Measurements from ENCODE around the gene CBLN2.

Gene CBLN2

DNA sequence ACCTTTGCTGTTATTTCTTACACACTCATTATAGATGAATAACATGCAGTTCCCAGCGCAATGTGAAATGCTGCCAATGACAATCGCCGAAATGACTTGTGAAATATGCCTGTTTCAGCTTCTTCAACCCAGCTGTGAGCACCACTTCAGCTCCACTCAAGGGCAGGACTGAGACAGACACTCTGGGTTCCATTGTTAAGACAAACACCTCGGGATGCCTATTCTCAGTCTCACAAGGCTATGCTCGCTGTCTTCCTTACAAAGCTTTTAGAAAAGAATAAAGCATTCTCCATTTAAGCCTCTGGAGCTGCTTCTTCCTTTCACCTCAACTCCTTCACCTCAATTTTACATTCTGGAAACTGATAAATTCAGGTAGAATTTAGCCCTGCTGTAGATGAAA is 4.2 kb downstream of the CBLN2 start:
- no peak overlapping the region for H3K4me3 ChIP-seq (ENCODE audit: low read depth, low read length, poor library complexity, severe bottlenecking)
- no peaks in the 10 kb centered on the region for H3K4me1 ChIP-seq (ENCODE audit: insufficient read depth, low read length, severe bottlenecking)
- no peak for TF ChIP-seq CTCF (IDR thresholded peaks at IDR 0.05; ENCODE audit: low read length)
- TF ChIP-seq EZH2 (IDR thresholded peaks at IDR 0.05; ENCODE audit: borderline replicate concordance, low read length), result no peak
- H3K9ac ChIP-seq (ENCODE audit: low read length), result no peak overlapping the region
- no peaks in the 10 kb centered on the region for H3K27me3 ChIP-seq (ENCODE audit: insufficient read depth, low read length)
- no peaks in the 10 kb centered on the region for H4K20me1 ChIP-seq (ENCODE audit: insufficient read depth, low read length)
- no peak overlapping the region for H2AFZ ChIP-seq (ENCODE audit: low read length)
- H3K9me3 ChIP-seq (ENCODE audit: low read length), result no peaks in the 10 kb centered on the region
- no peaks in the 10 kb centered on the region for H3K36me3 ChIP-seq (ENCODE audit: insufficient read depth, low read length)
- no peaks in the 10 kb centered on the region for H3K9me2 ChIP-seq (ENCODE audit: low read depth, low read length)
- H3F3A ChIP-seq (ENCODE audit: insufficient read depth, low read length), result no peaks in the 10 kb centered on the region
- H3K27ac ChIP-seq (ENCODE audit: low read depth, low read length, poor library complexity, severe bottlenecking), result no peak overlapping the region
- H3K4me2 ChIP-seq (ENCODE audit: low read length), result no peak overlapping the region
- no peaks in the 10 kb centered on the region for H3K79me2 ChIP-seq (ENCODE audit: insufficient read depth, low read length)

GRCh38 chr18:72530622-72531021 is 13.5 kb downstream of the CBLN2 start:
- no peak overlapping the region for H3K9ac ChIP-seq (ENCODE audit: low read length)

GRCh38 chr18:72504866-72505265 is 39.3 kb downstream of the CBLN2 start:
- Histone ChIP-seq H3K9me2 (ENCODE audit: low read depth, low read length) (no peaks in the 10 kb centered on the region), H3K36me3 (ENCODE audit: insufficient read depth, low read length) (no peaks in the 10 kb centered on the region), H3K4me2 (ENCODE audit: low read length) (no peak overlapping the region), H3K27me3 (ENCODE audit: insufficient read depth, low read length) (no peaks in the 10 kb centered on the region), H3K4me3 (ENCODE audit: low read depth, low read length, poor library complexity, severe bottlenecking) (no peak overlapping the region), H4K20me1 (ENCODE audit: insufficient read depth, low read length) (no peaks in the 10 kb centered on the region), H3F3A (ENCODE audit: insufficient read depth, low read length) (no peaks in the 10 kb centered on the region), H3K79me2 (ENCODE audit: insufficient read depth, low read length) (no peaks in the 10 kb centered on the region), H3K9ac (ENCODE audit: low read length) (no peak overlapping the region), H3K27ac (ENCODE audit: low read depth, low read length, poor library complexity, severe bottlenecking) (no peak overlapping the region), H3K9me3 (ENCODE audit: low read length) (no peaks in the 10 kb centered on the region), H3K4me1 (ENCODE audit: insufficient read depth, low read length, severe bottlenecking) (no peaks in the 10 kb centered on the region), H2AFZ (ENCODE audit: low read length) (no peak overlapping the region)
- no peak for TF ChIP-seq CTCF (IDR thresholded peaks at IDR 0.05; ENCODE audit: low read length)

More at GRCh38 chr18:72530622-72531021, 13.5 kb downstream of the CBLN2 start:
- no peak overlapping the region for H2AFZ ChIP-seq (ENCODE audit: low read length)
- no peak overlapping the region for H3K4me3 ChIP-seq (ENCODE audit: low read depth, low read length, poor library complexity, severe bottlenecking)
- H3K9me3 ChIP-seq (ENCODE audit: low read length), result no peaks in the 10 kb centered on the region
- no peaks in the 10 kb centered on the region for H3K9me2 ChIP-seq (ENCODE audit: low read depth, low read length)
- no peaks in the 10 kb centered on the region for H3F3A ChIP-seq (ENCODE audit: insufficient read depth, low read length)
- H3K4me1 ChIP-seq (ENCODE audit: insufficient read depth, low read length, severe bottlenecking), result no peaks in the 10 kb centered on the region
- TF ChIP-seq EZH2 (IDR thresholded peaks at IDR 0.05; ENCODE audit: borderline replicate concordance, low read length) (no peak), CTCF (IDR thresholded peaks at IDR 0.05; ENCODE audit: low read length) (no peak)
- H3K36me3 ChIP-seq (ENCODE audit: insufficient read depth, low read length), result no peaks in the 10 kb centered on the region
- no peaks in the 10 kb centered on the region for H3K27me3 ChIP-seq (ENCODE audit: insufficient read depth, low read length)
- H3K27ac ChIP-seq (ENCODE audit: low read depth, low read length, poor library complexity, severe bottlenecking), result no peak overlapping the region
- H3K4me2 ChIP-seq (ENCODE audit: low read length), result no peak overlapping the region
- H3K79me2 ChIP-seq (ENCODE audit: insufficient read depth, low read length), result no peaks in the 10 kb centered on the region
- H4K20me1 ChIP-seq (ENCODE audit: insufficient read depth, low read length), result no peaks in the 10 kb centered on the region
